HG02973 (cell line): Measurements from ENCODE around the gene LPP.

Experiments used
- ATAC-seq: cut with Tn5 transposase; IDR thresholded peaks from one replicate; pipeline ENCODE4 v1.9.1; 2021; ENCODE audit warnings: moderate library complexity; ENCODE audit not compliant: unreplicated experiment

The LPP gene

DNA sequence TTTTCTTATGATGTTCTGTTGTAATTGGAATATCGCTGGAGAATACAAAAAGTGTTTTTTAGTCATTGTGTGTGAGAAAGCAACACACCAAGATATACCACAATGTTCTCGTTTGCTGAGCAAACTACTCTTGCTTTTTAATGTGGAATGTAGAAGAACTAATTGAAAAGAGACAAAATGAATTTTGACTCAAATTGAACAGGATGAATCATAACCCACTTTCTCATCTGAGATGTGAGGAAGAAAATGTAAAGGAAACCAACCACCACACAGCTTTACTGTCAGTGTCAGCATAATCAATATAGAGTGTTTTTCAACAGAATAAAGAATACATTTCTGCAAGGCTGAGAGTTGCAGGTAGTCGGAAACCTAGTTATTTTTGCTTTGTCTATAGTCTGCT, 569.0 kb downstream of the LPP start:
- no peak for ATAC-seq

GRCh38 chr3:188727052-188727451, 573.1 kb downstream of the LPP start:
- no peak for ATAC-seq

GRCh38 chr3:188728371-188728896, 574.5 kb downstream of the LPP start:
- ATAC-seq: no peak

DNA sequence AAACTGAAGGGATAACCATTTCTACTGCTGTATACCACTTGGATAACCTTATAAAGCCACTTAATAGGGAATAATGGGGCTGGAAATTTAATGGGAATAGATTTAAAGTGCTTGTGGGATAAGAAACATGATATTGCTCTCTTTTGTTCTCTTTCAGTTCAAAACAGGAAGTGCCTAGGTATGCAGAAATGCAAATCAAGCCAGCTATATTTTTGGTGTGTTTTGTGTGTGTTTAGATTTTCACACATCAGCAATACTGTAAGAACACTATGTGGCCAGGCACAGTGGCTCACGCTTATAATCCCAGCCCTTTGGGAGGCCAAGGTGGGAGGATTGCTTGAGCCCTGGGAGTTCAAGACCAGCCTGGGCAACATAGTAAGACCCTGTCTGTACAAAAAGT, 575.5 kb downstream of the LPP start:
- no peak for ATAC-seq

GRCh38 chr3:188734395-188734794, 580.4 kb downstream of the LPP start:
- ATAC-seq: no peak

- ATAC-seq: no peak
Measured at GRCh38 chr3:188739511-188739910, 585.6 kb downstream of the LPP start.

DNA sequence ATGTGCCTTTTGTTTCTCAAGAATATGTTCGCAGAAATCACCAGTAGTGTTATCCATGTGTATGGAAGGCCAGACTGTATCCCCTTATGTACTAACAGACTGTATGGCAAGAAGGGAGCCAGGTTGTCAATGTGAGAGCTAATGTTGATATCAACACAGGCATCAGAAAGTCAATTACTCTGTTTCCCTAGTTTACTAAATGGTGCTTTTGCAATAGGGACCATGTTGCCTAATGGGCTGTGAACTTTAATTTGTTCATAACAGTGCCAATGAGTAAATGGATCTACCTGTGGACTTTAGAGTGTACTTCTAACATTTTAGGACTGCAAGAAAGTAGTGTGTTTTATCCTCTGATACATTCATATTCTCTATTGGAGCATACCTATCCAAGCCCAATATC, 586.1 kb downstream of the LPP start:
- ATAC-seq: no peak

DNA sequence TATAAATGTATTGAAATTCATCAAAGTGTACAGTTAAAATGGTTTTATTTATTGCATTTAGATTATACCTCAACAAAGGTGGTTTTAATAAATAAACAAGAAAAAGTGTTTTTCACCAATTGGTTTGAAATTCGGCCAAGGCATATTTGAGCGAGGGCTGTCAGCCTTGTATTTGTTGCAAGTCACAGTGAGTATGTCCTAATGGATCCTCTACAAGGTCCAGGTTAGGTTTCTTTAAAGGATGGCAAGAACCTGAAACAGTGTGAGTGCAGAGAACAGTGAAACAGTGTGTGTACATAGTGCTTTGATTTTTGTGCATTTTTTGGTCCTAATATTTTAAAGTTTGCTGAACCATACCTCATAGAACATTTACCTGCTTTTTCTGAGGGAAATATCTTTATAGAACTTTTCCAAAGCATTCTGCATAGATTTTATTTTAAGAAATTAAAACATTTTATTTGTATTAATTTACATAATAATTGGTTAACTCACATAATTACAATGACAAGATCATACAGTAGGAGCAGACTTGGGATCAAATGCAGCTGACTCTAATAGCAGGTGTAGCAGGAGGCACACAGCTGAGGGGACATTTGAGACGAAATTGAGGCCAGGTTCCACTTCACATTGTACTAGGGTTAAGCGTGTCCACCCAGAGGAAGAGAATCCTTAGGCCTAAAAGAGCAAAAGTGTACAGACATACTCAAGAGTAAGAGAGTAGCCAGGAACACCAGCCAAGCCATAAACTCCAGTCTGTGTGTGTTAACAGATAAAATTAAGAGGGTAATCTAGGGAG, 589.0 kb downstream of the LPP start:
- ATAC-seq: no peak

DNA sequence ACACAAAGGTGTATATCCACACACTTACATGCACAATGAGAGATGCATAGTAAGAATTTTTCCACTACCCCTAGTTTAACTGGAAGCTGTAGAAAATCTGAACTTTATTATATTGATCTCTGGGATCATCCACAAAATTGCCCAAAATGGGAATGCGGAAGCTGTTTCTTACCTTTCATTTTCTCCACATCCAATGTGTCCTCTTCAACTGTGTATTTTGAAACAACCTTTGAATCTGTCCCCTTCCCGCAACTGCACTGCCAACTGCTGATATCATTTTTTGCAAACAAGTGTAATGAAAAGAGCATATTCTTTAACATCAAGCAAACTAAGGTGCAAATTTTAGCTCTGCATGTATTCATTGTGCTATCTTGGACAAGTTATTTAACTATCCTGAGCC, 590.2 kb downstream of the LPP start:
- ATAC-seq: no peak

GRCh38 chr3:188745031-188745430, 591.1 kb downstream of the LPP start:
- ATAC-seq: no peak

DNA sequence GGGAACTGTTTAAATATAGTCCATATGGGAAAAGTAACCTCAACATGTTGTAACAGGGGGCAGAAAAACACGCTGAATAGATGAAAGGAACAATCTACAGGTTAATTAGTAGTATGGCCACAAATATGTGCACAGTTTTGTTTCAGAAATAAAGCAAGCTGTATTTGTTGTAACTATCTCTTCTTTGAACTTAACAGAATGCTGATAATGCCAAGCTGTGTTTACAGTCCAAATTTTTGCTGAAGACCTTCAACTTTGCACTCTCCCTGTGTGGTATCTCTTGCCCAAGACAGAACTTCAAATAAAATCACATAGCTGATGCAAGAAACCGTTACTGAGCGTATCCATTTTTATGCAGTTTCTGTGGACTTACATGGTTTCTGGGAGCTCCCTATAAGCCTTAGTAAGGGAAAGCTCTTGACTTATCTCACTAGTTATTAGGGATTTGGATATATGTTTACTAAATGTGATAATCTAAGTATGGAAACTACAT, 592.4 kb downstream of the LPP start:
- no peak for ATAC-seq

DNA sequence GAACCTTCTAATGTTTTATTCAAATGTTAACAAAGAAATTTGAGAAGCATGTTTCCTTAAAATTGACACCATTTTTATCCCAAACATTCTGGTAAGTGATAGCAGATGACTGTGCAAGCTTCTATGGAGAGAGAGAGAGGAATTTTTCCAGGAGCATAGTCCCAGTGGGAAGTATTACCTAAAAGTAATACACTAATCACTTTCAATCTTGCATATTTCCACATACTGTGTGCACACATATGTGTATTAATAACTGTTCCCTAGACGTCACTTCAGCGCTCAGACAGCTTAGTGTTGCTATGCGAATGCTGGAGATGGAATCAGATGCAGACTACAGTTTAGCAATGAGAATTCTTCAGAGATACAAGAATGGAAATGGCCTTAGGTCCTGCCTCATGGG, 593.5 kb downstream of the LPP start:
- no peak for ATAC-seq

- ATAC-seq: no peak
Measured at GRCh38 chr3:188749010-188749617, 595.2 kb downstream of the LPP start.

- ATAC-seq: no peak
Measured at GRCh38 chr3:188749830-188750229, 595.9 kb downstream of the LPP start.

DNA sequence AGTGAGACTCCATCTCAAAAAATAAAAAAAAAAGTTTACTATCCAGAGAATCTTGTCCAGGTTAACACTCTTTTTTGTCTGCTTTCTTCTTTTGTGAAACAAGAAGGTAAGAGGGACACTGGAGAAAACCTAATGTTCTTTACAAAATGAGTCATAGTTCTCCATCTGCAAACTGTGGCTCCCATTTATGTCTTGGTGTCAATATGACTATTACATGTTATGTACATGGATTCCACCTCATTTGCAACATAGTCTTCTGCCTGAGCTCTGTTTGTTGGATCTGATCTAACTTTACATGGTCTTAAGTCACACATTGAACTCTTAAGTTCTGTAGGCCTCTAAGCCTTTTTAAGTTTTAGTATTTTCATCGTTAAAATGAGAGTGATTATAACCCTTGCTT, 596.7 kb downstream of the LPP start:
- no peak for ATAC-seq

DNA sequence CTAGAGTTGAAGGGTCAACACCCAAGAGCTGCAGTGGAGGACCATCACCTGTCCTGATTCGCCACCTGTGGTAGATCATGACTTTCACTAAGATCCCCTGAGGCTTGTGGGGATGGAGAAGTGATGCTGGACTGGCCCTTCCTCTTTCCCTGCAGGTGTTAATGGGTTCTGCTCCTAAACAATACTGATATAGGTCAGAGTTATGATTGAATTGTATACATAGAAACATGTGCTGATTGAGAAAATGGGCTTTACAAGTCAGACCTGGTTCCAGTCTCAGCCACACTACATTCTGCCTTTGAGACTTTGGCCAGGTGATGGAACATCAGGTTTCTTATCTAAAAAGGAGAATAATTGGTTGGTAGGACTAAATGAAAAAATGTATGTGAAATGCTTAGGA, 598.9 kb downstream of the LPP start:
- ATAC-seq: peak; percentile 40

GRCh38 chr3:188754267-188754666, 600.3 kb downstream of the LPP start:
- peak; percentile 51 for ATAC-seq

GRCh38 chr3:188756241-188756640, 602.3 kb downstream of the LPP start:
- ATAC-seq: no peak

- ATAC-seq: no peak
Measured at GRCh38 chr3:188759336-188760005, 605.5 kb downstream of the LPP start.

DNA sequence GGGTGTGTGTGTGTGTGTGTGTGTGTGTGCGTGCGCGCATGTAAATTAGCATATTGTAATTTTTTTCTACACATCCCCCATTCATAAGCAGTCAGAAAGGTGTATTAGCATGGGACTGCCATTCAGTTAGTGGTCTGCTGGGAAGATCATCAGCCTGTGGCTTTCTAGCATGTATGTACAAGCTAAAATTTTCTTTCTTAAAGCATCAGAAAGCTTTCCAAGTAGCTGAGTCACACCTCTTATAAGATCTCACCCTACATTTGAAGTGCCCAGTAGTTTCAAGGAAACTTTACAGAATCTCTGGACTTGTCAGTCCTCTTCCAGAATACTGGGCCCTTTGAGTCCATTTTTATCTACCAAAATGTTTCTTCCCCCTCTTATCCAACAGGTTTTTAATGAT, 606.5 kb downstream of the LPP start:
- no peak for ATAC-seq

DNA sequence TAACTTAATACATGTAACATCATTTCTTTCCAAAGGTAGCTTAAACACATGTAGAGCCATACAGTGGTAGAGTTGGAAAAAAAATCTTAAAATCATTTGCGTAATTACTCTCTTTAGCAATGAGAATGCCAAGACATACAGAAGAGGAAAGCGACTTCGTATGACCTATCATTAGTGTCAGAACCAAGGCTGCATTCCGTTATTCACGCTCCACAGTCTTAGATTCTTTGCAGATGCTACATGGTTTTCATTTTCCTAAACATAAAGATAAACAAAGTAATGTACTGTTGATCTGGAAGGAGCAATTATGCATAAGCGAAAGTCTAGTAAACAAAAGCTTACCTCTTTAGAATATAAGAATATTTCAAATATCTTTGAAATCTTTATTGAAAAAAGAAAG, 607.5 kb downstream of the LPP start:
- no peak for ATAC-seq

- no peak for ATAC-seq
Measured at GRCh38 chr3:188761964-188762363, 608.0 kb downstream of the LPP start.
